ENCODE measurements around the gene RD3L.

The RD3L gene

DNA sequence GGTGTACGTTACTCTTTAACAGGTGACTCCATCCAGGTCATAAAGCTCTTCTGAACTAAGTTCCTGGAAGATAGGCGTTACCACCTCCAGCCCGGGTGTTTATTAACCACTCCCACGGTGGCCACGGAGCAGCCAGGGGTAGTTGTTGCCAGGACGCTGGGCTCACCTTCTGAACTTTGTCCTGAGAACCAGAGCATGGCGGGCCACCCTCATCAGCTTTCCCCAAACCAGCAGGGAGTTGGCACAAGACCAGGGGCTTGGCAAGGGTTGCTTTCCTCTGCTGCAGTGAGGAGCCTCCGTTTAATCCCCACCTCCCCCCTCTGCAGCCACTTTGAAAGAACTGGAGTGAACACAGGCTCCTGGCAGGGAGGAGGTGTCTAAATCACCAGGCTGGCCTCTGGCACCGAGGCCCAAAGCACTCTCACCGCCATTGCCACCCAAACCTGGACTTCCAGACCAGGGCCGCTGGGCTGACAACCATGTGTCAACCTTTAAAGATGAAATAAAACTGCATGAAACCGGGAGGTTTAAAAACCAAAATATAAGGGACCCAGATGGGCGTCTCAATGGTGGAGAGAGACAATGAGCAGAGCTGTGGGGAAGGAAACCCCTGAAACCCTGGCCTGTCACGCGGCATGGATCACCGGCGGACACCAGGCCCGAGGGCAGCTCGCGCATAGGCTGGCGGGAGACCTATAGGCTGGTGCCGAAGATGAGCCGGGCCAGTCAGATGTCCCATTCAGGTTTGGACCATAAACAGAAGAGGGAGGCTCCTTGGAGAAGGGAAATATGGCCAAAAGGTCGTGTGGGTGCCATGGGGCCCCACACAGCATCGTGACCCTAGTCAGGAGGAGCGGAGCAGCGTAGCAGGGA, 45.0 kb downstream of the RD3L start:
- no peak for DNase-seq (ENCODE audit: low read depth in 2 of 3, low spot score in 2 of 3)

DNA sequence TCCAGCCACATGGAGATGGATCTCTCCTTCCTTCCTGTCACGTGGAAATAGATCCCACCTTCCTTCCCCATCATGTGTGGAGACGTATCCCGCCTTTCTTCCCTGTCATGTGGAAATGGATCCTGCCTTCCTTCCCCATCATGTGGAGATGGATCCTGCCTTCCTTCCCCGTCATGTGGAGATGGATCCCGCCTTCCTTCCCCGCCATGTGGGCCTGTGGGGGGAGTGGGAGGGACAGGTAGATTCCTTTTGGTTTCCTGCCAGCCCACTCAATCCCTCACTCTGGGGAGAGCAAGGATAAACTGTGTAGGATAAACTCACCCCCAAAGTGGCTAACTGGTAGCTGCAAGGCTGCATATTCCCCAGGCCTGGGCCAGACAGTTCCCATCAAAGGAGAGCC, 45.8 kb downstream of the RD3L start:
- DNase-seq (ENCODE audit: low read depth in 2 of 3, low spot score in 2 of 3): no peak

GRCh38 chr14:103894723-103895059, 47.6 kb downstream of the RD3L start:
- DNase-seq (ENCODE audit: low read depth in 2 of 3, low spot score in 2 of 3): no peak

DNA sequence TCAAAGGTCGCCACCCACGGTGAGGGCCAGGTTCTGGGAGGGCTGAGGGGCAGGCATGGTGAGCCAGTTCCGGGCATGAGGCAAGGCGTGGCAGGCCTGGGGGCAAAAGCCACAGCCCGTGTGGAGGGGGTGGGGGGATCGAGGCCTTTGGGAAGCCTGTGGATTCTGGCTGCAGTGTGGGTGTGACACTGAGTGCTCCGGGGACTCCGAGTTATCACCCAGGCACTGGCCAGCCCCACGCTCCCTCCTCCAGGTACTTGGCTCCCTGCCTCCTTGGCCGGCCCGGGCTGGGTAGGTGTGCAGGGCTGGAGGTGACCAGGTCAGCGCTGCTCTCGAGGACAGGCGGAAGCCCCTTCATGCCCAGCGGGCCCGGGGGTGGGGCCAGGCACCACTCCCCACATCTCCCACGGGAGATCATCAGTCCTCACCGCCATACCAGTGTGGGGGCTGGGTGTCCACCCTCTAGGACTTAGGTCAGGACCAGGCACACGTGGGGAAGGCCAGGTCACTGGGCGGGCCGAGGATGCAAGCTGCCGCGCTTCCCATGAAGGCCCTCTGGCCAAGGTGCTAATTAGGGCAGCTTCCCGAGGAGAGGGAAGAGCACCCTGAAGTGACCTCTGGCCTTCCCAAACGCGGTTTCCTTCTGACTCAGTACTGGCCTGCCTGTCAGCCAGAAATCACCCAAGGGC, 48.2 kb downstream of the RD3L start:
- no peak for DNase-seq (ENCODE audit: low read depth in 2 of 3, low spot score in 2 of 3)

DNA sequence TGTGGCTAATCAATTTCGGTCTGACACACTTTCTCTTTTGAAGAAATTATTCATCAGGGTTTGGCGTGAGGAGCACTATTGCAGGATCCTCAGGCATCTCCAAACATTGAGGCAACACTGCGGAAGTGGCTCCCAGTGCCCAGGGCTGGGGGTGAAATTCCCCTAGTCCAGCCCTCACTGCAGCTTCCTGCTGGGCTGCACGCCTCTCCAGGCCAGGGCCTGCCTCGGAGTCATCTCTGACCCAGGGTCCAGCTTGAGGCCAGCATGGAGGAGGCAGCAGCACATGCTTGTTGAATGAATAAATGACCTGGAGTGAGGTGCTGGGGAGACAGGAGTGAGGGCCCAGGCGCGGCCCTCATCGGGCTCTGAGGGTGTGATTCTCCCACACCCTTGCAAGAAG, 50.1 kb downstream of the RD3L start:
- no peak for DNase-seq (ENCODE audit: low read depth in 2 of 3, low spot score in 2 of 3)

GRCh38 chr14:103891667-103892215, 50.6 kb downstream of the RD3L start:
- no peak for DNase-seq (ENCODE audit: low read depth in 2 of 3, low spot score in 2 of 3)

GRCh38 chr14:103890821-103891666, 51.3 kb downstream of the RD3L start:
- no peak for DNase-seq (ENCODE audit: low read depth in 2 of 3, low spot score in 2 of 3)

Measured in activated CD8-positive, alpha-beta memory T cell treated with anti-CD3 and anti-CD28 coated beads for 48 hours (primary cell).